DND-41 (cell line): ENCODE measurements around the gene DHX38.

Experiments used
- EZH2 ChIP-seq: IDR thresholded peaks from 3 replicates; pipeline ENCODE4 v1.6.1; 2012; ENCODE audit warnings: borderline replicate concordance, low read depth, mild to moderate bottlenecking, moderate library complexity, low read length, inconsistent platforms; ENCODE audit not compliant: severe bottlenecking
- TF ChIP-seq, protein P1 (sequence below): IDR thresholded peaks from 2 replicates; pipeline ENCODE4 v1.5.1; 2012; ENCODE audit warnings: borderline replicate concordance, low read length, moderate library complexity, mild to moderate bottlenecking; ENCODE audit not compliant: poor library complexity, severe bottlenecking; ENCODE audit errors: extremely low read depth

DNA sequence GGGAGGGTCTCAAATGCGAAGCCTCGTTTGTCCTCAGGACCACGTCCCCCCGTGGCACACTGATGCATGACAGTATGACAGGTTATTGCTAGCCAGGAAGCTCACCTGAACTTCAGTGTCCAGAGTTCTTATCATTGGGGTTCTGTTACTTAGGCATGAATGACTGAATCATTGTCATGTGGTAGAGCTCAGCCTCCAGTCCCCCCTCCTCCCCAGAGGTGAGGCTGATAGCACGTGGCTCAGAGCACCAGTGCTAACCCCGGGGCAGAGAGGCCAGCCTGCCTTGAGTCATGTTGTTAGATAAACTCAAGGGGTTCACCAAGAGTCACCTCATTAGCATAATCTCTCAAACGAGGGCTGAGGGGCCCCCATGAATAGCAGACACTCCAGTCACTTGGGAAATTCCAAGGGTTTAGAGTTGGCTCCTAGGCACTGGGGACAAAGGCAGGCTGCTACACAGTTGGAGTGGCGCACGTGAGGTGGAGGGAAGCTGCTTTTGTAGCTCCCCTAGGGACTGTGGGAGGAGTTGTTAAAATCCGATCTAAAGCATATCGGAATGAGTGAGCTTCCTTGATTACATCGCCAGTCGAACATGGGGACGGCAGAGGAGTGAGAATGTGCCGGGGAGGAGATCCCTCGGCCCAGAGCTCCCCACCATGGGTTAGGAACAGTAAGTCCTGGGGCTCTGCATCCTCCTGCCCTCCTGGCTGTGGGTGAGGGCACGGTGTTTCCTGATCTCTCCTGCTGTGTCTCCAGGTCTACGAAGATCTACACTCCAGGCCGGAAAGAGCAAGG, 18.2 kb downstream of the DHX38 start:
- no peak for TF ChIP-seq EZH2
- TF ChIP-seq, protein P1, sequence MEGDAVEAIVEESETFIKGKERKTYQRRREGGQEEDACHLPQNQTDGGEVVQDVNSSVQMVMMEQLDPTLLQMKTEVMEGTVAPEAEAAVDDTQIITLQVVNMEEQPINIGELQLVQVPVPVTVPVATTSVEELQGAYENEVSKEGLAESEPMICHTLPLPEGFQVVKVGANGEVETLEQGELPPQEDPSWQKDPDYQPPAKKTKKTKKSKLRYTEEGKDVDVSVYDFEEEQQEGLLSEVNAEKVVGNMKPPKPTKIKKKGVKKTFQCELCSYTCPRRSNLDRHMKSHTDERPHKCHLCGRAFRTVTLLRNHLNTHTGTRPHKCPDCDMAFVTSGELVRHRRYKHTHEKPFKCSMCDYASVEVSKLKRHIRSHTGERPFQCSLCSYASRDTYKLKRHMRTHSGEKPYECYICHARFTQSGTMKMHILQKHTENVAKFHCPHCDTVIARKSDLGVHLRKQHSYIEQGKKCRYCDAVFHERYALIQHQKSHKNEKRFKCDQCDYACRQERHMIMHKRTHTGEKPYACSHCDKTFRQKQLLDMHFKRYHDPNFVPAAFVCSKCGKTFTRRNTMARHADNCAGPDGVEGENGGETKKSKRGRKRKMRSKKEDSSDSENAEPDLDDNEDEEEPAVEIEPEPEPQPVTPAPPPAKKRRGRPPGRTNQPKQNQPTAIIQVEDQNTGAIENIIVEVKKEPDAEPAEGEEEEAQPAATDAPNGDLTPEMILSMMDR, result no peak
